Gastroesophageal sphincter (tissue), 3 donors: ENCODE measurements around the gene ZNF264.

ENCODE experiments used
- CTCF ChIP-seq, 4 experiments: fragments of 200-600 bp in 2 of 4; fragments of 450-650 bp in 2 of 4; sonication (generic) in 1 of 4; IDR thresholded peaks; one replicate each; pipeline ENCODE4 v1.5.1; 2017 to 2019; ENCODE audit warnings: antibody characterized with exemption in 4 of 4, mild to moderate bottlenecking in 2 of 4, moderate library complexity in 2 of 4
- EP300 ChIP-seq: sonication (generic); formaldehyde crosslinking; IDR thresholded peaks from one replicate; pipeline ENCODE4 v1.6.1; 2017; ENCODE audit warnings: antibody characterized with exemption, mild to moderate bottlenecking
- POLR2A ChIP-seq, 2 donors: fragments of 450-650 bp; IDR thresholded peaks; one replicate each; pipeline ENCODE4 v1.6.1; 2017; ENCODE audit warnings: antibody characterized with exemption in 2 of 2, mild to moderate bottlenecking in 2 of 2, moderate library complexity in 1 of 2
- POLR2AphosphoS5 ChIP-seq: sonication (generic); formaldehyde crosslinking; IDR thresholded peaks from one replicate; pipeline ENCODE4 v1.6.1; 2017; ENCODE audit warnings: antibody characterized with exemption

- TF ChIP-seq POLR2A (IDR thresholded peaks at IDR 0.05), result no peak
- TF ChIP-seq CTCF (IDR thresholded peaks at IDR 0.05), result no peak
- TF ChIP-seq EP300, result no peak
- no peak for TF ChIP-seq POLR2AphosphoS5
Measured at GRCh38 chr19:57263244-57263741, 72.0 kb downstream of the ZNF264 start.
